HEK293 (cell line): ENCODE results near the gene PERM1.

Experiments used
- CTCF ChIA-PET: fragments of 350-600 bp; formaldehyde crosslinking; extraction: SDS; loops from one replicate; lab custom pipeline; 2021; ENCODE audit warnings: antibody characterized with exemption; lab: Yijun Ruan, JAX
- POLR2A ChIA-PET: fragments of 300-600 bp; formaldehyde crosslinking; extraction: SDS; loops from one replicate; lab custom pipeline; 2020; ENCODE audit warnings: antibody characterized with exemption, inconsistent platforms; lab: Yijun Ruan, JAX
- H3K27ac ChIP-seq: fragments of 200-500 bp; sonication (Bioruptor generic); 2 replicates; pipeline ENCODE4 v1.5.1; 2014; ENCODE audit warnings: low read depth, low read length, control low read depth, inconsistent platforms; ENCODE audit errors: extremely low read depth
- H3K36me3 ChIP-seq, 2 experiments: fragments of 200-500 bp in 1 of 2; sonication (Bioruptor generic) in 1 of 2; 1 replicate in 1 of 2; 2 replicates in 1 of 2; pipeline ENCODE4 v1.5.1; 2014 to 2017; ENCODE audit warnings: inconsistent platforms in 2 of 2, low read length in 2 of 2; ENCODE audit not compliant: control insufficient read depth in 2 of 2, insufficient read depth in 1 of 2
- H3K4me1 ChIP-seq: fragments of 200-500 bp; sonication (Bioruptor generic); 2 replicates; pipeline ENCODE4 v1.5.1; 2014; ENCODE audit warnings: mild to moderate bottlenecking, low read length, inconsistent platforms; ENCODE audit not compliant: control insufficient read depth, insufficient read depth
- H3K4me3 ChIP-seq: 2 replicates; pipeline ENCODE4 v1.5.1; 2011; ENCODE audit warnings: low read depth, mild to moderate bottlenecking, control low read depth, low read length, moderate library complexity
- H3K9me3 ChIP-seq: fragments of 200-500 bp; sonication (Bioruptor generic); 2 replicates; pipeline ENCODE4 v1.5.1; 2014; ENCODE audit warnings: low read depth, low read length, inconsistent platforms; ENCODE audit not compliant: control insufficient read depth, insufficient read depth
- ATF2 ChIP-seq: fragments of 450-650 bp; formaldehyde crosslinking; IDR thresholded peaks from 2 replicates; pipeline ENCODE4 v1.5.1; 2016; ENCODE audit warnings: missing biosample characterization, missing genetic modification characterization, low read depth
- FEZF1 ChIP-seq: fragments of 450-650 bp; formaldehyde crosslinking; IDR thresholded peaks from 2 replicates; pipeline ENCODE4 v1.5.1; 2016; ENCODE audit warnings: missing biosample characterization, missing genetic modification characterization
- GLIS1 ChIP-seq: fragments of 450-650 bp; formaldehyde crosslinking; IDR thresholded peaks from 2 replicates; pipeline ENCODE4 v1.5.1; 2016; ENCODE audit warnings: missing biosample characterization, missing genetic modification characterization
- GLIS2 ChIP-seq: fragments of 450-650 bp; formaldehyde crosslinking; IDR thresholded peaks from 2 replicates; pipeline ENCODE4 v1.5.1; 2016; ENCODE audit warnings: missing biosample characterization, missing genetic modification characterization
- HOXC10 ChIP-seq: sonication (generic); formaldehyde crosslinking; IDR thresholded peaks from 2 replicates; pipeline ENCODE4 v1.8.1; 2023; ENCODE audit warnings: mild to moderate bottlenecking, missing genetic modification reagents
- RBAK ChIP-seq: fragments of 450-650 bp; formaldehyde crosslinking; IDR thresholded peaks from 2 replicates; pipeline ENCODE4 v1.5.1; 2016; ENCODE audit warnings: missing biosample characterization, missing genetic modification characterization
- SP3 ChIP-seq: fragments of 450-650 bp; formaldehyde crosslinking; IDR thresholded peaks from 2 replicates; pipeline ENCODE4 v1.5.1; 2016; ENCODE audit warnings: missing biosample characterization, missing genetic modification characterization
- ZBTB8A ChIP-seq: fragments of 450-650 bp; formaldehyde crosslinking; IDR thresholded peaks from 2 replicates; pipeline ENCODE4 v1.5.1; 2016; ENCODE audit warnings: missing biosample characterization, missing genetic modification characterization
- ZNF121 ChIP-seq: fragments of 450-650 bp; formaldehyde crosslinking; IDR thresholded peaks from 2 replicates; pipeline ENCODE4 v1.5.1; 2016; ENCODE audit warnings: missing biosample characterization, missing genetic modification characterization
- ZNF214 ChIP-seq: fragments of 450-650 bp; formaldehyde crosslinking; IDR thresholded peaks from 2 replicates; pipeline ENCODE4 v1.5.1; 2017; ENCODE audit warnings: missing biosample characterization, mild to moderate bottlenecking, missing genetic modification characterization, borderline replicate concordance
- ZNF571 ChIP-seq: fragments of 450-650 bp; formaldehyde crosslinking; IDR thresholded peaks from 2 replicates; pipeline ENCODE4 v1.5.0; 2017; ENCODE audit warnings: missing biosample characterization, missing genetic modification characterization
- ZNF629 ChIP-seq: fragments of 450-650 bp; formaldehyde crosslinking; IDR thresholded peaks from 2 replicates; pipeline ENCODE4 v1.5.1; 2017; ENCODE audit warnings: missing biosample characterization, missing genetic modification characterization
- ZNF791 ChIP-seq: fragments of 450-650 bp; formaldehyde crosslinking; IDR thresholded peaks from 2 replicates; pipeline ENCODE4 v1.5.1; 2016; ENCODE audit warnings: missing biosample characterization, missing genetic modification characterization
- ZSCAN16 ChIP-seq: fragments of 450-650 bp; formaldehyde crosslinking; IDR thresholded peaks from 2 replicates; pipeline ENCODE4 v1.5.1; 2016; ENCODE audit warnings: missing biosample characterization, missing genetic modification characterization
- ZXDB ChIP-seq: fragments of 450-650 bp; formaldehyde crosslinking; IDR thresholded peaks from 2 replicates; pipeline ENCODE4 v1.5.1; 2016; ENCODE audit warnings: missing biosample characterization, missing genetic modification characterization

The PERM1 gene

GRCh38 chr1:980602-981395 is 1.1 kb downstream of the PERM1 start:
- TF ChIP-seq ZSCAN16 (tag by site-specific recombination) (no peak), ZBTB8A (tag by site-specific recombination) (no peak), ZNF121 (tag by site-specific recombination) (no peak), FEZF1 (tag by site-specific recombination) (no peak), ATF2 (tag by site-specific recombination) (no peak), RBAK (tag by site-specific recombination) (no peak), ZNF629 (tag by site-specific recombination) (no peak), ZNF791 (tag by site-specific recombination) (no peak)
- ChIA-PET POLR2A (interaction anchor here (1.1 to 1.3 kb wide), 3 partner anchors 8 to 41 kb away, joined by 3 to 5 read pairs (median 3); no protein-coding TSS in a partner anchor), CTCF (interaction anchor here (0.6 to 3.0 kb wide), 5 partner anchors 21 to 311 kb away, joined by 3 to 15 read pairs (median 4); no protein-coding TSS in a partner anchor)
- no peaks in the 10 kb centered on the region for H3K36me3 ChIP-seq
- H3K4me1 ChIP-seq = peaks cover 3% of the 10 kb centered on the region; the same call in 1 of the 2 replicates
- no peak overlapping the region for H3K4me3 ChIP-seq
- no peaks in the 10 kb centered on the region for H3K9me3 ChIP-seq
- H3K27ac ChIP-seq = no peak overlapping the region

- no peak for TF ChIP-seq SP3 (tag by site-specific recombination)
- TF ChIP-seq ZBTB8A (tag by site-specific recombination) = no peak
- TF ChIP-seq GLIS1 (tag by site-specific recombination) = 0 out of 2 replicates have a peak, but pooled peaks have one; percentile 40
- 0 out of 2 replicates have a peak, but pooled peaks have one; percentile 38 for TF ChIP-seq GLIS2 (tag by site-specific recombination)
- POLR2A ChIA-PET = no interaction called here
- H3K27ac ChIP-seq = no peak overlapping the region
- peaks cover 3% of the 10 kb centered on the region; the same call in 1 of the 2 replicates for H3K4me1 ChIP-seq
- no peaks in the 10 kb centered on the region for H3K9me3 ChIP-seq
- no peak overlapping the region for H3K4me3 ChIP-seq
- CTCF ChIA-PET = interaction anchor here (0.6 to 3.0 kb wide), 3 partner anchors 22 to 194 kb away, joined by 3 to 15 read pairs (median 4); no protein-coding TSS in a partner anchor
- H3K36me3 ChIP-seq = no peaks in the 10 kb centered on the region
These were observed 1.7 kb downstream of the PERM1 start for GRCh38 chr1:980137-980571.

- no peak overlapping the region for H3K4me3 ChIP-seq
- CTCF ChIA-PET = interaction anchor here (0.6 to 1.0 kb wide), 2 partner anchors 25 to 84 kb away, joined by 4 read pairs; no protein-coding TSS in a partner anchor
- no peak overlapping the region for H3K27ac ChIP-seq
- POLR2A ChIA-PET = no interaction called here
- TF ChIP-seq ZNF571 (tag by site-specific recombination) (no peak), ZNF214 (tag by site-specific recombination) (no peak), HOXC10 (CRISPR knock-in tag) (no peak)
- no peaks in the 10 kb centered on the region for H3K9me3 ChIP-seq
- H3K4me1 ChIP-seq = peaks cover 3% of the 10 kb centered on the region; the same call in 1 of the 2 replicates
- H3K36me3 ChIP-seq = no peaks in the 10 kb centered on the region
These were observed 2.2 kb downstream of the PERM1 start for GRCh38 chr1:979744-980072.

DNA sequence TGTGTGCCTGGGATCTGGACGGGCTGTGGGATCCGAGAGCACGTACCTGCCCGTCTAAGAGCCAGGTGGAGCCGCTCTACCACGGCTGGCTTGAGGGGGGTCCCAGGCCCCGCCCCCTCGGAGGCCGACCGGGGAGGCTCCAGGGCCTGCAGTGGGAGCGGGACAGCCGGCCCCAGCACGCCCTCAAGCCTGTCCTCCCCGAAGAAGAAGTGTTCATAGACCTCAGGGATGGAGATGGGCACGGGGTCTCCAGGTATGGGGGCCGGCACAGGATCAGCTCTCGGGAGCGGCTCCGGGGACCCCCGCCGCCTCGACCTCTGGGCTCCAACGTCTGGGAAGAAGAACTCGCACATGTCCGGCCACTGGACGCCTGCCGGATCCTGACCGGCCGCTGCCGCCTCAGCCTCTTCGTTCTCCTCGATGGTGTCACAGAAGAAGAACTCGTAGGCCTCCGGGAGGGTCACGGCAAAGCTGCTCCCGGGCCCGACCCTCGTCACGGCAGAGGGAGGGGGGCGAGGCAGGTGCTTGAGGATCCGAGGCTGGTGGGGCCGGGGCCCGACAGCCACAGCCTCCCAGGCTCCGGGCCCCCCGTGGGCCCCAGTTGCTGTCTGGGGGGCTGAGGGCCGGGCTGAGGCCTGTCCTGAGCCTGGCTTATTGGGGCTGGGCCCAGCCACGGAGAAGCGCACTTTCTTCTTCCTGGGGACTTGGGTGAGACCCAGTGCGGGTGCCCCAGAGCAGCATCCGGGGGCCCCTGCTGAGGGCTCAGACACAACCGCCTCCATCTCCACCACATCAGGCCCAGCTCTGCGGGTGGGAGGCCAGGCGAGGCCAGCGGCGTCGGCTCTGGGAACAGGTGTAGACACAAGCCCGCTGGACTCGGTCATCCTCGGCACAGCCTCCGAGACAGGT is 2.8 kb downstream of the PERM1 start:
- H3K27ac ChIP-seq = no peak overlapping the region
- H3K4me1 ChIP-seq = peaks cover 3% of the 10 kb centered on the region; the same call in 1 of the 2 replicates
- ChIA-PET CTCF (interaction anchor here (0.6 to 1.0 kb wide), 2 partner anchors 25 to 84 kb away, joined by 4 read pairs; no protein-coding TSS in a partner anchor), POLR2A (no interaction called here)
- no peaks in the 10 kb centered on the region for H3K9me3 ChIP-seq
- no peaks in the 10 kb centered on the region for H3K36me3 ChIP-seq
- H3K4me3 ChIP-seq = no peak overlapping the region
- TF ChIP-seq GLIS2 (tag by site-specific recombination) = 0 out of 2 replicates have a peak, but pooled peaks have one; percentile 6
- TF ChIP-seq ZXDB (tag by site-specific recombination) = no peak
